Islet precursor cell (in vitro differentiated cells): ENCODE results near the gene UTP15.

Source experiments
- DNase-seq: peaks from one replicate; pipeline ENCODE4 v3.0.0-alpha.2; 2018

Gene UTP15

DNA sequence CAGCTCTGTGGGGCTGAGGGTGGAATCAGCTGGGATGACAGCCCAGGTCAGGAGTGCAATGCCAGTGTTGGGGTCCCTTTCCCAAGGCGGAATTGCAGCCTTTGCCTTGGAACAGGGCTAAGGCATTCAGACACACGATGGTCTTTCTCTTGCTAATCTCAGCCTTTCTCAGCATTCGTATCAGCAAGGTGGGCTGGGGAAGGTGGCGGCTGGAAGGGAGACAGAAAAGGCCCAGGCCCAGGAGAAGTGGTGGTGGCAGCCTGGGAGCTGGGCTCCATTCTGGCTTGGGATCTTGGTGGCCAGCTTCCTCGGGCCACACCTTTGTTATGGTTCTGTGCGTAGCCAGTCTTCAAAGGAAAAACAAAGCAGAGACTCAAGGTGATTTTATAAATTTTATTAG lies 59.3 kb downstream of the UTP15 start:
- DNase-seq, result no peak

DNA sequence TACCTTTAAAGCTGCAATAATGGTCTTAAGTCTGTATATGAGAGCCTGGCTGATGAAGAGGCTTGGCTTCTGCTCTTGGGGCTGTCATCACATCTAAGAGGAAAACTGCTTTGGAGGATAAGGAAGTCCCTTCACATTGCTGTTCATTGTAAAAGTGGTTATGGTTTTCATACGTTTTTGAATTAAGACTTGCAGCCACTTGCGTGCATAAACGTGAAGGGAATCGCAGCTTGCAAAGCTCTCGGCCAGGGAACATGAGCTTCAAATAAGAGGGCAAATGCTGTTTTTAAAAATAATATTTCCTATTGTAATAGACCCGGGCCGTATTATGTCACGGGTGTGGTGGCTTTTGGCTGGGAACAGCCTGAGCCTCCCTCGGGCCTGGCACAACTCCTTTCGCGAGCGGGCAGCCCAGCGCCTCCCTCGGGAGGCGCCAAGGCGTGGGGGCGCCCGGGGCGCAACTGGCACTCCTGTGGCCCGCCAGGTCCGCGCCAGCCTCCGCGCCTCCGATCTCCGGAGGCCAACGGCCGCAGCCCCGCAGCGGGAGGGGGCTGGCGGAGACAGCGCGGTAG lies 59.9 kb downstream of the UTP15 start:
- DNase-seq, result no peak

GRCh38 chr5:73625944-73626811 lies 60.6 kb downstream of the UTP15 start, which contains the start of gene ARHGEF28:
ARHGEF28 (plus strand) TSS chr5:73626196; CDS start chr5:73684852, 58,656 bp downstream.
- DNase-seq, result peak; percentile 68

DNA sequence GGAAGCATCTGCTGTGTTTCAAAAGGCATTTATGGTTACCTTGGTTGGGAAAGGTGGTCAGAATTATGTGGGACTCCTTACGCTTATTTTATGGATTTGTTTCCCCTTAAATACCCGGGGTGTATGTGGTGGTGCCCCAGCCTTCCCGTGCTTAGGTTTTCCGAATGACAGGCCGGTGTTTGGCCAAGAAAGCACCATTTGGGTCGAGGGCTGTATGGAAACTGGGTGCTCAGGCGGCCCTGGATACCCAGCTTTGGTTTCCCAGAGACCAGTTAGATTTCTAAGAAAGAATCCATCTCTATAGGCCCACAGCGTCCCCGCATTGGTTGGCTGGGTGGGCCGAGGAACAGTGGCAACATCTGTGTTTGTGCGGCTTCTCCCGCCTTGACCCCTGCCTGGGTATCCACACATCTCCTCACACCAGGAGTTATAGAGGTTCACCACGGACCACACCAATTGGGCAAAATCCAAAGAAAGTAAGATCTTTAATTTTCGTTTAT lies 61.3 kb downstream of the UTP15 start:
- no peak for DNase-seq

DNA sequence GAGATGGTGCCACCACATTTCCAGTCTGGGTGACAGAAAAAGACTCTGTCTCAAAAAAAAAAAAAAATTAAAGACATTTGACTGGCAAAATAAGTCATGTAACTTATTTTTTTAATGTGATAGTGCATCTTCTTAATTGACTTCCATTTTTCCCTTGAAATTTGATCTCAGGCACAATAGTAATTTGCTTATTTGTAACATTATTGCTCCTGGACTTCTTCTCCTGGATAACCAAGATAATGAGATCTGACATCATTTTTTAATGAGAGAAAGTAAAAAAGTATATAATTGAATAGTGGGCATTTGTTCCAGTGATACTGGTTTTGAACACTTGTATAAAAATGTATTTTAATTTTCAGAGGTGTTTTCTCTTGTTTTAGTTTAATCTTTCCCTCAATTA lies 63.9 kb downstream of the UTP15 start:
- DNase-seq, result no peak

DNA sequence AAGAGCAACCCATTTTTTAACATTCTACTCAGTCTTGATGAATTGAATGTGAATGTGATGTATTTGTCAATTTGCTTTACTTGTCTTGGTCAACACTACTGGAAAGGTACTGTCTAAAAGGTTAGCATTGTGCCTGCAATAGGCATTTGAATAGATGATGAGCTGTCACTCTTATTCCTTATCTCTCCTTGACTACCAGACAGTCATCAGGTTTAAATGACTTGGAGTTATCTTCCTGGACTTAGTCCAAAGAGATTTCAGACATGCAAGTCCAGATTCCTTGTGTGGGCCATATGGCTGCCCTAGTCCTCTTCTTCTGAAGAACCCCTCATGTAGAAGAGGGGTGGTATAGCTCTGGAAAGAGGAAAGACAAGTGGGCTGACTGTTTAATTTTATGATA lies 65.2 kb downstream of the UTP15 start:
- no peak for DNase-seq

GRCh38 chr5:73631500-73631899 lies 66.0 kb downstream of the UTP15 start:
- DNase-seq, result no peak
